ENCODE measurements around the gene PPP2R1A.
"Not testable (repeated sequence)": the region's sequence is repeated elsewhere in the genome, so short reads cannot be mapped to it uniquely, and the experiment has no call there.

Gene PPP2R1A

DNA sequence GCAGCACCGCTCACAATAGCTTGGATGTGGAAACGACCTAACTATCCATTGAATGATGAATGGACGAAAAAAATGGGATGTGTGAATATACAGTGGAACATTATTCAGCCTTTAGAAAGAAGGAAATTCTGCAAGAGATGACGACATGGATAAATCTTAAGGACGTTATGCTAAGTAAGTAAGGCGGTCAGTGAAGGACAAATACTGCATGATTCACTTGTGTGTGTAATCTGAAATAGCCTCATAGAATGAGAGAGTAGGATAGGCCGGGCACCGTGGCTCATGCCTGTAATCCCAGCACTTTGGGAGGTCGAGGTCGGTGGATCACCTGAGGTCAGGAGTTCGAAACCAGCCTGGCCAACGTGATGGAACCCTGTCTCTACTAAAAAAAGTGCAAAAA, 54.2 kb downstream of the PPP2R1A start:
- DNase-seq (ENCODE audit: low spot score): no peak

DNA sequence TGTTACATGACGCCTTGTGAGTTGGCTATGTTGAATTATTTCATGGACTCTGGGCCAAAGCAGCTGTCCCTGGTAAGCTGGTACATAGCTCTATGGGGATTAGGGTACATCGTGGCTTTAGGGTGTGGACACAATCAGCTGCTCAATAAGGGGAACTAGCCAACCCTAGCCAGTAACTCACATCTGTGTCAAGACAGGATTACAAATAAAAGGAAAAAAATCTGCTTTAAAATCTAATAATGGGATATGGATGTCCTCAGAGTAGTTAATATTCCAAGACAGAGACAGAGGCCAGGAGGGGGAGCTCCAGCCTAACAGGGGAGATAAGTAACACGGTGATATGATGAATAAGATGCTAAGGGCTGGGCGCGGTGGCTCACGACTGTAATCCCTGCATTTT, 58.4 kb downstream of the PPP2R1A start:
- peak; percentile 17 for DNase-seq (ENCODE audit: low spot score)

DNA sequence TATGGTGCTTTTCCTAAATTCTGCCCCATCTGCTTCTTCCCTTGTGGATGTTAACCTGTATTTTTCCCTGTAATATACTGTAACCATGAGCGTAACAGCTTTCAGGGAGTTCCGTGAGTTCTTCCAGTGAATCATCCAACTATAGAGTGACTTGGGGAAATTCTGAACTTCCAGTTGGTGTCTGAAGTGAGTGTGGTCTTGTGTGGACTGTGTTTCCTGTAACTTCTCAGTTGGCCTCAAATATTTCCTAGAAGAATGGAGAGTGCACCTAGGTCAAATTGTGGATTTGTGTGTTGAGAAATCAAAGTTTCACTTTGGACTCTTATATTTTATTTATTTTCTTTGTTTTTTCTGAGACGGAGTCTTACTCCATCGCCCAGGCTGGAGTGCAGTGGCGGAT, 68.6 kb downstream of the PPP2R1A start:
- DNase-seq (ENCODE audit: low spot score): no peak

DNA sequence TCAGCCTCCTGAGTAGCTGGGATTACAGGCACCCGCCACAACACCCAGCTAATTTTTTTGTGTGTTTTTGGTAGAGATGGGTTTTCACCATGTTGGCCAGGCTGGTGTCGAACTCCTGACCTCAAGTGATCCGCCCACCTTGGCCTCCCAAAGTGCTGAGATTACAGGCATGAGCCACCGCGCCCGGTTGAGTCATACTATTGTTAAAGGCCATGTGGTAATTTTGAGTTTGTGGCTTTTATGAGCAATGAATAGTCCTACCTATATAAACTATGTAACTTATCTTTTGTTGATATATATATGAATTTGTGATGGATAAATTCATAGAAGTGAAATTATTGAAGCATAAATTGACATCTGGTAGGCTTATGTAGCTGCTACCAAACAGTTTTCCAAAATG, 75.7 kb downstream of the PPP2R1A start:
- DNase-seq (ENCODE audit: low spot score): not testable (repeated sequence)

DNA sequence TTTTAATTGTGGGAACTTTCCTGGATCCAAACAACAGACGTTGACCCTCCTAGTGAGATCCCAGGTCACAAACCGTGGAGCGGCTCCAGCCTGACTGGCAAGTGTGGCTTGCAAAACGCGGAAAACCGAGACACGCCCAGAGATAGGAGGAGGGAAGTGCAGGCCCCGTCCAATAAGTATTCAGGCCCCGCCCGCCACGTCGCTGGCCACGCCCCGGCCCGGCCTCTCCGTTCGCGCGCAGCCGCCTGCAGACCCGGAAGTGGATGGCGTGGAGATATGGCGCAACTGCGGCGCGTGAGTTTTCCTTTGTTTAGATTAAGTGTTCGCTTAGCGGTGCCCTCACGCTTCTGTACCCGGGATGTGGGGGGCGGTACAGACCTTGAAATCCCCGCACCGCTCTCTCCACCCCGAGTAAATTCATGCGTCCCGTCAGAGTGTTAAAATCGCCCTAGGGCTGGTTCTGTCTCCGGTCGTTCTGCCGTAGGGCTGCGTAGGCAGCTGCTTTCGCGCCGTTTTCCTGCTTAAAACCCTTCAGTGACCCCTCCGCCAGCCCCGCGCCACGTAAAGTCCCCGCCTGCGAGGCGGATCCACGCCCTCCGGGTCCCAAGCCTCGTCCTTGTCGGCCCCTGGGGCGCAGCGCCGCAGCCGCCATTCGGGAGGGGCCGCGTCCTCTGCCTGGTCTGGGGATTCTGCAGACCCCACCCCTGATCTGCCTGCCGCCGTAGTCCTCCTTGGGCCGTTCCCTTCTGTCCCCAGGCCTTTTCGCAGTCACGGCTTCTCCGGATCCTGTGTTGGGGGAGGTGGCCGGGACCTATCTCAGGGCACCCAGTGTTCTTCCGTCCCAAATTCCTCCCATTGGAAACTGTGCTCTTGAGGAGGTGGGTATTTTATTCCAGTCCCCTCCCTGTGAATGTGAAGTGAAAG, 79.7 kb downstream of the PPP2R1A start, which contains the start of gene ZNF766:
TSS of gene ZNF766 (plus strand) at position 250 of the 924 bp plus-strand sequence. CDS start at position 277, 27 bp downstream.
- DNase-seq (ENCODE audit: low spot score): peak; percentile 97

DNA sequence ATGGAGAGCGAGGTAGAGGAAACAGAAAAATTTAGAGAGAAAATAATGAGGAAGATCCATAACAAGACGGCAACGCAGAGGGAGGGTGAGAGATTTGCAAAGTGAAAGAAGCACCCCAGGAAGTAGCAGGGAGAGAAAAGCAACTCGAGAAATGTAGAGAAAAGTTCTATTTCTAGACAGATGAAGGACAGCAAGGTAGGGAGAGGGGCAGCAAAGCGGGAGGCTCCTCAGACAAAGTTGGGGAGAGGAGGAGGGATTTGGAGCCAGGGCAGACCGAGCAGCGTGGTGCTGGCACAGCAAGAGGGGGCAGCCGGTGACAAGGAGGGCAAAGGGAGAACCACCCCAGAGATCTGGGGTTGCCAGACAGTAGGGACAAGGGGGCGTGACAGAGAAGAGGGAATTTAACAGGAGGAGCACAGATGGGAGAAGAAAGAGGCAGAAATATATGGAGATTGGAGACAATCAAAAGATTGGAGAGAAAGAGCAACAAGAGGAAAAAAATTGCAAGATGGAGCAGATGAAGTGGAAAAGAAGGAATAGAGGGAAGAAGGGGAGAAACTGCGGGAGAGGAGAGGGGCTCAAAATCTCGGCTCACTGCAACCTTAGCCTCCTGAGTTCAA, 80.5 kb downstream of the PPP2R1A start:
- DNase-seq (ENCODE audit: low spot score): peak; percentile 48

DNA sequence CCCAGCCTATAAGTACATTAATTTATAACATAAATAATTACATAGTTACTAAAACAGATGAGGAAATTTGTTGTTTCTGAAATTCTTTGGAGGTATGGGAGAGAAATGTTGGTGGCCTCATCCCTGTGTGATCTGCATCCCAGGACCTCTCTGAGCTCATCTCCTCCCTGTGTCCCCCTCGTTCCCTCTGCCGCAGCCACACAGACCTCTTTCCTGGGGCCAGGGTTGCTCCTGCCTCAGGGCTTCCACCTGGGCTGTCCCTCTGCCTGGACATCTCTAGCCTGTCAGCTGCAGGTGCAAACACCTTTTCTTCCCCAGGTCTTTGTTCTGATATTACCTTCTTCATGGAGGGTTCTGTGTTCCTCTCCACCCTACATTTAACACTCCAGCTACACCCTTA, 83.4 kb downstream of the PPP2R1A start:
- no peak for DNase-seq (ENCODE audit: low spot score)

DNA sequence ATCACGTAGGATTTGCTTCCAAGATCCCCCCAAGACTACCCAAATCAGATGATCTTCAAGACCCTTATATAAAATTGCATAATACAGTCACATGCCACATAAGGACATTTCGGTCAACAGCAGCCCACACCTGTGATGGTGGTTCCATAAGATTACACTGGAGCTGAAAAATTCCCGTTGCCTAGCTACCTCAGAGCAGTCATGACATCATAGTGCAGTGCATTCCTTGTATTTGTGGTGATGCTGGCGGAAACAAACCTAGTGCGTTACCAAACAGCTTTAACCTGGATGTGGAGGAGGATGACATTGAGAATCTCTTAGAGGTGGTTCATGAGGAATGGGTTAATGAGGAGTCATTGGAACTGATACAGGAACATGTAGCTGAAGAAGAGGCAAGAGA, 84.3 kb downstream of the PPP2R1A start:
- DNase-seq (ENCODE audit: low spot score): no peak

DNA sequence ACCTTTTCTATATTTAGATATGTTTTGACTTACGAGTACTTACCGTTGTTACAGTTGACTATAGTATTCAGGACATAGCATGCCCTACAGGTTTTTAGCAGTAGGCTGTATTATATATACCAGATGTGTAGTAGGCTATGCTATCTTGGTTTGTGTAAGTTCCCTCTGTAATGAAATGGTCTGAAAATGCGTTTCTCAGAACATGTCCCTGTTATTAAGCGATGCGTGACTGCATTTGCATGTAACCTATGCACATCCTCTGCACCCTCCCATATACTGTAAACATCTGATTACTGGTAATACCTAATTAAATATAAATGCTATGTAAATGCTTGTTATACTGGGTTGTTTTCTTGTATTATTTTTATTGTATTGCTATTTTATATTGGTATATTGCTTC, 86.1 kb downstream of the PPP2R1A start:
- DNase-seq (ENCODE audit: low spot score): no peak

DNA sequence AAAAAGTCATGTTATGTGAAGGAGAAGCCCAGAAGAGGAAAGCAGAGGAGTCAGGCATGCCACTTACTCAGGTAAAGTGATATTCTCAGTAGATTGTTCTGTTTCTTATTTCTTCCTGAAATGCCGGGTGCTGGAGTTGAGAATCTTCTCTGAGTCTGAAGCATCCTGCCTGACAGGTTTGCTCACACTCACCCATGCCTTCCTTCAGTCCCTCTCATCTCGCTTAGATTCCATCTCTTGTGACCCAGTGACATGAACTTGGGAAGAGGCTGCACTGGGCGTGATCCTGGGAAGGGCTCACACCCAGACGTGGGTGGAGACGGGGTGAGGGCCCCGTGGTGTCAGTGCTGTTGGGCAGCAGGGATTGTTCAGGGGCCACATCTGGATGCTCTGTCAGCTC, 87.6 kb downstream of the PPP2R1A start:
- no peak for DNase-seq (ENCODE audit: low spot score)
